ENCODE measurements around the gene CCR9. TPM values are rescaled to one million over a fixed set of nuclear protein-coding genes. Genes with fewer than 3 reads are reported as not detected.
A peak's percentile ranks its signal among the peaks of the same experiment; 100 is the strongest.

CCR9 gene
- total and polyA plus RNA-seq, 2 experiments from 2014 or later = 0.27 to 0.71 TPM

- Histone ChIP-seq H3K27ac (no peak overlapping the region), H3K27me3 (no peaks in the 10 kb centered on the region), H3K36me3 (no peaks in the 10 kb centered on the region), H3K4me3 (no peak overlapping the region), H3K9me3 (ENCODE audit: low read depth) (no peaks in the 10 kb centered on the region), H3K4me1 (ENCODE audit: low read depth) (peaks cover 40% of the 10 kb centered on the region)
- DNase-seq (ENCODE audit: low read depth in 1 of 2, low spot score in 1 of 2) = no peak
- TF ChIP-seq, protein P1, sequence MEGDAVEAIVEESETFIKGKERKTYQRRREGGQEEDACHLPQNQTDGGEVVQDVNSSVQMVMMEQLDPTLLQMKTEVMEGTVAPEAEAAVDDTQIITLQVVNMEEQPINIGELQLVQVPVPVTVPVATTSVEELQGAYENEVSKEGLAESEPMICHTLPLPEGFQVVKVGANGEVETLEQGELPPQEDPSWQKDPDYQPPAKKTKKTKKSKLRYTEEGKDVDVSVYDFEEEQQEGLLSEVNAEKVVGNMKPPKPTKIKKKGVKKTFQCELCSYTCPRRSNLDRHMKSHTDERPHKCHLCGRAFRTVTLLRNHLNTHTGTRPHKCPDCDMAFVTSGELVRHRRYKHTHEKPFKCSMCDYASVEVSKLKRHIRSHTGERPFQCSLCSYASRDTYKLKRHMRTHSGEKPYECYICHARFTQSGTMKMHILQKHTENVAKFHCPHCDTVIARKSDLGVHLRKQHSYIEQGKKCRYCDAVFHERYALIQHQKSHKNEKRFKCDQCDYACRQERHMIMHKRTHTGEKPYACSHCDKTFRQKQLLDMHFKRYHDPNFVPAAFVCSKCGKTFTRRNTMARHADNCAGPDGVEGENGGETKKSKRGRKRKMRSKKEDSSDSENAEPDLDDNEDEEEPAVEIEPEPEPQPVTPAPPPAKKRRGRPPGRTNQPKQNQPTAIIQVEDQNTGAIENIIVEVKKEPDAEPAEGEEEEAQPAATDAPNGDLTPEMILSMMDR (IDR thresholded peaks at IDR 0.05; ENCODE audit: low read depth, low read length) = no peak
These were observed 1.8 kb upstream of the CCR9 start for GRCh38 chr3:45884368-45885201.

GRCh38 chr3:45887285-45887684 is 942 bp downstream of the CCR9 start:
- H3K4me3 ChIP-seq = no peak overlapping the region
- no peak for DNase-seq (ENCODE audit: low read depth in 1 of 2, low spot score in 1 of 2)
- no peaks in the 10 kb centered on the region for H3K36me3 ChIP-seq
- no peaks in the 10 kb centered on the region for H3K27me3 ChIP-seq
- TF ChIP-seq, protein P1 (IDR thresholded peaks at IDR 0.05; ENCODE audit: low read depth, low read length) = no peak
- no peaks in the 10 kb centered on the region for H3K9me3 ChIP-seq (ENCODE audit: low read depth)
- peaks cover 29% of the 10 kb centered on the region for H3K4me1 ChIP-seq (ENCODE audit: low read depth)
- H3K27ac ChIP-seq = peak overlapping the region; percentile 45

DNA sequence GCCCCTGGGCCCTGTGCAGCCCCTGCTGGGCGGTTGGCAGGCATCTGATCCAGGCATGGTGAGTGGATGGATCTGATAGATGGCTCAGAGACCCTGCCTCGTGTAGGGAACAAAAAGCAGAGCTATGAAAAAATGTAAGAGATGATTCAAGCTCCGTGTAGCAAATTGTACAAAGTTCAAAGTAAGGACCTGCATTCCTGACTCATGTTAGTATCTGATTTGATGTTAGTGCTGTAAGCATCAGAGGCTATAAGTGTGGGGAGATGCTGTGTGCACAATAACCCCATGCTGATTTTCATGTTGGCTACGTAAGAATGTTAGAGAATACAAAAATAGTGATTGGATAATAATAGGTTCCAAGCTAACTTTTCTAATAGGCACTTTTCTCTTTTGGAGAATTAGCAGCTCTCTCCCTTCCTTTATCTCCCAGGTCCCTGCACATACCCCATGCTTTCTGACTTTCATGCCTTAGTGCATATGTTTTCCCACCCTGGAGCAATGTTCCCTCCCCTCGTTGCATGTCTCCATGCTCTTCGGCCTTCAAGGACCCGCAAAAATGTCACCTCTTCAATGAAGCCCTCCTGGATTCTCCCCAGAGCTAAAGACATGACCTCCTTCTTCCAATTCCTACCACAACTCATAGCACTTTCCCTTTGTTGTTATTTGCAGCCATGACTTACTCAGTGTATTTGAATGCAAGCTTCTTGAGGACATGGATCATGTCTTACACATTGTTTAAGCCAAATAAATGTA is 1.6 kb downstream of the CCR9 start:
- TF ChIP-seq, protein P1 (IDR thresholded peaks at IDR 0.05; ENCODE audit: low read depth, low read length) = no peak
- Histone ChIP-seq H3K27ac (peak overlapping the region; percentile 45), H3K36me3 (no peaks in the 10 kb centered on the region), H3K9me3 (ENCODE audit: low read depth) (no peaks in the 10 kb centered on the region), H3K4me3 (no peak overlapping the region), H3K4me1 (ENCODE audit: low read depth) (peaks cover 23% of the 10 kb centered on the region), H3K27me3 (no peaks in the 10 kb centered on the region)
- DNase-seq (ENCODE audit: low read depth in 1 of 2, low spot score in 1 of 2) = peak in 1 of 2 donors; percentile 30

DNA sequence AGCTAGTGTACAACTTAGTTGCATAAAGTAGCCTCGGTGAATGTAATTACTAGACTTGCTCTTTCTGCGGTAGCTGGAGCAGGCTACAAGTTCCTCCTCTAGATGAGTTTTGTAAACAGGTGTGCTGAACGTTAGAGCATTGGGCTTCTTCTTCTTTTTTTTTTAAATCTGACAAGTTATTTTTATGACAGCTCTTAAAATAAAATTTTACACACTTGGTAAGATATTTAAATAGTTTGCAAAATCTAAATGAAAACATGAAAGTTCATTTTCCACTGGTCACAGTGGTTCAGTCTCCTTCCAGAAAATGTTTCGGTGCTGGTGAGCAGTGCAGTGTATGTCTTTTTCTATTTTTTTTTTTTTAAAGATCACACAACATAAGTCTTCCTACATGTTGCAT is 3.0 kb downstream of the CCR9 start:
- H3K27ac ChIP-seq = no peak overlapping the region
- TF ChIP-seq, protein P1 (IDR thresholded peaks at IDR 0.05; ENCODE audit: low read depth, low read length) = no peak
- no peaks in the 10 kb centered on the region for H3K36me3 ChIP-seq
- peaks cover 15% of the 10 kb centered on the region for H3K4me1 ChIP-seq (ENCODE audit: low read depth)
- H3K27me3 ChIP-seq = no peaks in the 10 kb centered on the region
- no peak overlapping the region for H3K4me3 ChIP-seq
- DNase-seq (ENCODE audit: low read depth in 1 of 2, low spot score in 1 of 2) = no peak
- no peaks in the 10 kb centered on the region for H3K9me3 ChIP-seq (ENCODE audit: low read depth)

DNA sequence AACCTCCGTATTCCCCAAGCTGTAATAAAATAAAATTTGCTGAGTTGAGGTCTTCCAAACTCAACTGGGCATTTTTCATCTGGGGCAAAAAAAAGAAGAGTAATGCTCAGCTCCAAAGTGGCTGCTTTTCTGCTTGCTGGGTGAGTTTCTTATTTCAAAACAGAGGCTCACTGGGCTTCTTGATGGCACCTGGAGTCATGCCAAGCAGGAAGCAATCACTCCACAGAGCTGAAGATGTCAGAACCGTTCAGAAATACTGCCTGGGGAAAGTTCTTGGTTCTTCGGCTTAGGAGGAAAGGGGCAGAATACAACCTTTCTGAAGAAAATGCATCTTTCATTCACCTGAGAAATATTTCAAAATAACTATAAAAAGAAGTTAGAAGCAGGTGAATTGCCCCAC is 4.1 kb downstream of the CCR9 start:
- Histone ChIP-seq H3K27me3 (no peaks in the 10 kb centered on the region), H3K4me3 (no peak overlapping the region), H3K4me1 (ENCODE audit: low read depth) (peaks cover 15% of the 10 kb centered on the region), H3K27ac (no peak overlapping the region), H3K9me3 (ENCODE audit: low read depth) (no peaks in the 10 kb centered on the region), H3K36me3 (no peaks in the 10 kb centered on the region)
- DNase-seq (ENCODE audit: low read depth in 1 of 2, low spot score in 1 of 2) = peak in 1 of 2 donors; percentile 60
- TF ChIP-seq, protein P1 (IDR thresholded peaks at IDR 0.05; ENCODE audit: low read depth, low read length) = no peak
